GM10266 (cell line): ENCODE measurements around the gene TRMU.

Experiments
- DNase-seq: peaks from one replicate; pipeline ENCODE4 v3.0.0; 2012; ENCODE audit errors: extremely low spot score
- CTCF ChIP-seq: IDR thresholded peaks from 2 replicates; pipeline ENCODE4 v1.5.1; 2012; ENCODE audit warnings: mild to moderate bottlenecking, low read depth; ENCODE audit not compliant: control insufficient read depth, insufficient read depth; ENCODE audit errors: missing control alignments

The TRMU gene

GRCh38 chr22:46335201-46336118, at the start of gene TRMU:
Gene TRMU (plus strand): TSS chr22:46335714. CDS start chr22:46335765, 51 bp downstream.
- DNase-seq = peak; percentile 97
- no peak for TF ChIP-seq CTCF

GRCh38 chr22:46286006-46286405, 49.5 kb upstream of the TRMU start:
- no peak for DNase-seq
- TF ChIP-seq CTCF = no peak

- TF ChIP-seq CTCF = no peak
- DNase-seq = no peak
These were observed 48.3 kb upstream of the TRMU start for GRCh38 chr22:46286941-46287872.

GRCh38 chr22:46287873-46288751, 47.4 kb upstream of the TRMU start:
- DNase-seq = peak; percentile 90
- TF ChIP-seq CTCF = no peak

GRCh38 chr22:46288846-46289243, 46.7 kb upstream of the TRMU start:
- no peak for TF ChIP-seq CTCF
- DNase-seq = no peak

- no peak for TF ChIP-seq CTCF
- DNase-seq = no peak
These were observed 46.1 kb upstream of the TRMU start for GRCh38 chr22:46289244-46289891.
